Left lobe of liver (tissue), 2 donors: Measurements from ENCODE around the gene NDUFS8. TPM values are rescaled to one million over a fixed set of nuclear protein-coding genes. Genes with fewer than 3 reads are reported as not detected.

Experiments
- ATAC-seq: fragments of 200-7000 bp; cut with Tn5 transposase; one replicate; pipeline ENCODE4 v1.9.1; 2020; ENCODE audit warnings: mild to moderate bottlenecking, moderate library complexity
- DNase-seq: peaks from one replicate; pipeline ENCODE4 v3.0.0-alpha.2; 2020; ENCODE audit warnings: low spot score
- total RNA-seq: library from RNA; stranded (reverse); gene quantifications from one replicate; pipeline ENCODE4 v1.2.1, GENCODE V29; 2021
- donor health status: DM: no; HTN: no; CAD: no; lungs with moderate emphysema.
- donor health status: DM: no; HTN: yes; CAD: no.

The NDUFS8 gene
- total RNA-seq, 1 donor from 2014 or later: 104 TPM

GRCh38 chr11:68047437-68048290 lies 17.2 kb downstream of the NDUFS8 start:
- DNase-seq: no peak
- no peak for ATAC-seq

- ATAC-seq: no peak
- no peak for DNase-seq
Measured at GRCh38 chr11:68048681-68049508, 18.4 kb downstream of the NDUFS8 start.

- DNase-seq (peak; percentile 46), ATAC-seq (no peak)
Measured at GRCh38 chr11:68049509-68050370, 19.3 kb downstream of the NDUFS8 start.

DNA sequence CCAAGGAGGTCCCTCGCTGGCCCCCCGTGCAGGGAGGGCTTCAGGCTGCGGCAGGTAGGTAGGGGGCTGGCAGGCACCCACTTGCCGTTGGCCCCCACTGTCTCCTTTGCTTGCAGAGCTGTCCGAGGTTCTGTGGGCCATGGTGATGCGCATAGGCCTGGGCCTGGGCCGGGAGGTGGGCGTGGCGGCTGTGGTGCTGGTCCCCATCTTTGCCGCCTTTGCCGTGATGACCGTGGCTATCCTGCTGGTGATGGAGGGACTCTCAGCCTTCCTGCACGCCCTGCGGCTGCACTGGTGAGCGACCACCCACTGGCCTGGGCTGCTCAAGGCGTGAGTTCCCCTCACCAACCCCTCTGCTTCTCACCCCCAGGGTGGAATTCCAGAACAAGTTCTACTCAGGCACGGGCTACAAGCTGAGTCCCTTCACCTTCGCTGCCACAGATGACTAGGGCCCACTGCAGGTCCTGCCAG lies 19.9 kb downstream of the NDUFS8 start:
- ATAC-seq (no peak), DNase-seq (no peak)

DNA sequence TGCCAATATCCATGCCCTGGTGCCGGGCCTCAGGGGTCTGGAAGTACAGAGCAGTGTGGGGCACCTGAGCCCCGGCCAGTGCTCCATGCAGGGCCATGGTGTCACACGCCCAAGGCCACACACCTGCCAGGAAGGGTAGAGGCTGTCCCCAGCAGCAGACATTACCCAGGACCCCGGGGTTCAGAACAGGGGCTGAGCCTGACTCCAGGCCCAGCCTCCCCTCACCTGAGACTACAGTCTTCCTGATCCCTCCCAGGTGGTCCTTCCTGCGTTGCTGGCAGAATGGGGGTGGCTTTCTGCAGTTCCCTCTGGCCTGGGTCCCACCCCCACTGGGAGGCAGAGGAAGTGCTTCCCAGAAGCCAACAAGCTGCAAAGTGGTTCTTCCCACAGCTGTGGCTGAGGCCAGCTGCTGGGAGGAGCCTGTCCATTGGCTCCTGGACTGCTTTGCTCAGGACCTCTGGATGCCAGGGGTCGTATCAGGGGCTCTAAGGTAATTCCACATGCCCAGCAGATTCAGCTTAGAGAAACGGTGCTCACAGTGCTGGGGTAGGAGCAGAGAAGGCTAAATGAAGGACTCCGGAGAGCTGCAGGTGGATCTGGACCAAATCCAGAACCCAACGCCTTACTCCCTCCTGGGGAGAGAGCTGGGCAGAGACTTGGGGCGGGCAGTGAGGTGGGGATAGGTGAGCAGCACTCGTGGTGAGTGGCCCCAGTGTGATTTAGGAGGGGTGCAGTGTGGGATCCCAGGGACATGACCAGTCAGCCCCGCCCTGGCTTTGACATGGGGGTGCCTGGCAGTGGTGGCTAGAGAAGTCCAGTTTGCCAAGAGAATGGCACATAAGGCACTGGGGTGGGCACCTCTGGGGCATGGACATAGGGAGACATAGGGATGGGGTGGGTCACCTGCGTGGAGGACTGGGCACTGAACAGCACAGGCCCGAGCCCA lies 21.0 kb downstream of the NDUFS8 start:
- DNase-seq (no peak), ATAC-seq (peak; percentile 9)

DNA sequence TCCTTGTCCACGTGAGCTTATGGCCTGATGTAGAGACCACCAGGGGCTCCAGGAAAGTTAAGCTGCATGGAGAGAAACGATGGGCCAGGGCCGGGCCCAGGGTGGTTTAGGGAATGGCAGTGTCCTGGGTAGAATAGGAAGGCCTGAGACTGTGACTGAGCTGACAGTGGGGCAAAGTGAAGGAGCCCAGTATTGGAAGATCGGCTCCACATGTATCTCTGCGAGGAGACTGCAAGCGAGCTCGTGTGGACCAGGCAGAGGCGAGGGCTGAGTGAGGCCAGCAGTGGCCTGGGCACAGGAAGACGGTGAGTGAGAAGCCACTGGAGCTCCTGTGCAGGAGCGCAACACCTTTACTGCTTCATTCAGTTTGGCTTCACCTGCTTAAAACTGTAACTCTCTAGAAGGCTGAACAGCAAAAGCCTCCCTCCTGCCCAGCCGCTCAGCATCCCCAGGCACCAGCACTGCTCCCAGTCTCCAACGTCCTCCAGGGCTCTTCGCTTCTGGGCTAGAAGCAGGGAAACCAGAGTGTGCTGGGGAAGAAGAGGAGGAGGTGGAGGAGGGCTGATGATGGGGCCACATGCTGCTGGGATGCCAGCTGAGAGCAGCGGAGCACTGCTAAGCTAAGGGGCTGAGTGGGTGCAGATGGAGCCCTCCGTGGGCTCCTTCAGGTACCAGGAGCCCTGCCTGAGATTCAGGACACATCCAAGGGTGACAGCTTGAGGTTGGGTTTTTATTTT lies 21.8 kb downstream of the NDUFS8 start:
- ATAC-seq (no peak), DNase-seq (no peak)

DNA sequence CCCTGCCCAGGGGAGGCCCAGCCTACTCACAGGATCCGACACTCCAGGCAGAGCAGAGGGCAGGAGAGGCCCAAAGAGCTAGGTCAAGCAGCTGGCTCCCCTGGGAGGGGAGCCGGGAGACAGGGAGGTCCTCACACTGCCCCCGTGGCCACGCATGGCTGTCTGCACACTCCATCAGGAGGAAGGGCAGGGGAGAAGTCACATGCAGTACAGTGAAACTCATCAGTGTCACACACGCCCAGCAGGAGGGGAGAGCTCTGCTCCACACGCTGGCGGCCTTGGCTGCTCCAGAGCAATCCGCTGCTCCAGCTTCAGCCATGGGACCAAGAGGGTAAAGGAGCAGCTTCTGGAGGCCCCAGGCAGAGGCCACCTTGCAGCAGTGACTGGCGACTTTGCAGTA lies 22.6 kb downstream of the NDUFS8 start:
- DNase-seq (no peak), ATAC-seq (peak; percentile 13)

- DNase-seq (no peak), ATAC-seq (no peak)
Measured at GRCh38 chr11:68053981-68054812, 23.7 kb downstream of the NDUFS8 start.

- DNase-seq: no peak
- ATAC-seq: no peak
Measured at GRCh38 chr11:68056317-68057285, 26.1 kb downstream of the NDUFS8 start.

DNA sequence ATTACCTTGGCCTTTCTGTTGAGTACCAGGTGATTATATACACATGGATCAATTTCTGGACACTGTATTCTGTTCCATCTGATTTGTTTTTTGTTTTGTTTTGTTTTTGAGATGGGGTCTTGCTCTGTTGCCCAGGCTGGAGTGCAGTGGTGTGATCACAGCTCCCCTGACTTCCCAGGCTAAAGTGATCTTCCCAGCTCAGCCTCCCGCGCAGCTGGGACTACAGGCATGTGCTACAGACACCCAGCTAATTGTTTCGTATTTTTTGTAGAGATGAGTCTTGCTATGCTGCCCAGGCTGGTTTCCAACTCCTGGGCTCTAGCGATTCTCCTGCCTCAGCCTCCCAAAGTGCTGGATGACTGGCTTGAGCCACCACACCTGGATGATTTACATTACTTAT lies 27.3 kb downstream of the NDUFS8 start:
- no peak for DNase-seq
- ATAC-seq: no peak

DNA sequence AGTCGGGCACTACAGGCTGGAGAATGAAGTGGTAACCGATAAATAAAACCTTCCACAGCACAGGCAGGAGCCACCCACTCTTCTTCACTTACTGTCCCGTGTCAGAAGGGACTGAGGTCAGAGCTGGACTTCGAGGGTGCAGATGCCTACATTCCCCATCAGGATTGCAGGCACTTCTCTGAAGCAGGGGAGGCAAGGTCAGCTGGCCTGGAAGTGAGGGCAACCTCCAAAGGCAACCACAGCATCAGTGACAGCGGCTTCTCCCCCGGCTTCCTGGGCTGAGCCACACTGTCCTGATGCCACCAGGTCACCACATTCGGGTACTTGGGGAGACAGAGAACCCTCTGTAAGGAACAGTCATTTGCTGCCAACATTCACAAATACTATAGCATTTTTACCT lies 31.0 kb downstream of the NDUFS8 start:
- ATAC-seq: no peak
- DNase-seq: no peak

- peak; percentile 11 for ATAC-seq
- no peak for DNase-seq
Measured at GRCh38 chr11:68064926-68065325, 34.4 kb downstream of the NDUFS8 start.

GRCh38 chr11:68065841-68066240 lies 35.4 kb downstream of the NDUFS8 start:
- no peak for DNase-seq
- no peak for ATAC-seq

DNA sequence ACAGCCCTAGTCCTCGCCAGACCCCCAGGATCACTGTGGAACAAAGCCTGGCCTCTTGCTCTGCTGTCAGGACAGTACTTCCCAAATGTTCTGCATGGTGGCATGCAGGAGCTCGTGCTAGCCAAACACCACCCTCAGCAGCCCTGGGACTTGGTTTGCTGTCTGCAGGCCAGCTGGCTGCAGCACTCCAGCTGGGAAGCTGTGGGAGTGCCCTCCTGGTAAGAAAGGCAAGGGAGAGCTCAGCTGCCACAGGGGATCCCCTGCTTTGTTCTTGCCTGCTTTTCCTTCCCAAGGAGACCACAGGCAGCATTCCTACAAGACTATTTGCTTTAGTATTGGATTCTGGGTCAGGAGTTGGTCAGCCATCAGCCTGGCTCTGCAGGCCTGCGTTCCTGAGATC lies 36.3 kb downstream of the NDUFS8 start:
- peak; percentile 68 for ATAC-seq
- DNase-seq: no peak

DNA sequence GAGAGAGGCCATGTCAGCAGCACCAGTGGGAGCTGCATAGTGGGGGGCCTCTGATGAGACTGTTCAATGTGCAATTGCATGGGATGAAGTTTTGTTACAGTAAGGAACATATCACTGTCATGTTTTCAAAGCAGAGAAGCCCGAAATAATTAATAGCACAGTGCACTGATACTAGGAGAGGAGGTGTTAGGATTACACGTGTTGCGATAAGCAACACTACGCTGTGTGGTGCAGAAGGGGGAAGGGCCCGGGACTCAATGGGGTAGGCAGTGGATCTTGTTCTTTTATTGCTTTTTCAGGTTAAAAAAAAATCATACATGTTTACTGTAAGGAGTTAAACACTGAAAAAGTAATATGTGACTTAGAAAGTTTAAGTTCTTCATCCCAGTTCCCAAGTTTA lies 37.5 kb downstream of the NDUFS8 start:
- DNase-seq: peak; percentile 11
- no peak for ATAC-seq

DNA sequence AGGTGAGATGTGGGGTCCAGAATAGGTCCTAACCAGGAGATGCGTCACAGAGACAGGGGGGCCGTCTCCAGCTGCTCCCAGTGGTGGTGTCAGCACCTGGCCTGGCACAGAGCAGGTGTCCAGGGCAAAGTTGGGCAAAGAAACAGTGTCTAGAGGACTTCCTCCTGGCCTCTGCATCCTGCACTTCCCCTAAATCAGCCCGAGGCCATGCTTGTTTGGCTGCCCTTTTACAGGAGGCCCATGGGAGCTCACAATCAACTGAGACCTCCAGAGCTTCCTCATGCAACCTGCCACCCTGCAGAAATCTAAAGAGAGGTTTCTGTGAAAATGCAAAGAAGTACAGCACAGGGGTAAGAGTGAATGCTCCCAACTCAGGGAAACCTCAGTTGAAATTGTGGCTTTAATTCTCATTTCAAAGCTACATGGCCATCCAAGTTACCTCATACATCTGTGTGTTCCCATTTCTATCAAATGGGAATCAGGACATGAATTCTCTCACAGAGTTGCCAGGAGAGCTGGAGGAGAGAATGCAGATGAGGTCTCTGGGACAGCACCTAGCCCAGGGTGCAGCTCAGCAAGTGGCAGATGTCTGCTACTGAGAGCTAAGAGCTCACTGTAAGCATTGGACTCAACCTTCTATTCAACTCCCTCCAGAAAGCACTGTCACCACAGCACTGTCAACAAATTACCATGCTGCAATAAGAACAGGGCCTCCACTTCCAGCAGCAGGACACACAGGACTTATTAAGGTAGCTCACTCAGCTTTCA lies 41.0 kb downstream of the NDUFS8 start:
- DNase-seq (peak; percentile 40), ATAC-seq (no peak)
